CD4-positive, alpha-beta T cell treated with Interleukin-17A for 1 hour (primary cell): ENCODE measurements around the gene TYMP.

Experiments
- DNase-seq: peaks from one replicate; pipeline ENCODE4 v3.0.0-alpha.2; 2020

Gene TYMP

GRCh38 chr22:50562523-50563412 lies 33.0 kb upstream of the TYMP start, which contains the start of gene SYCE3:
Gene SYCE3, minus strand, starts transcription at chr22:50562919. Its CDS starts 6,514 bp downstream, at chr22:50556405.
- DNase-seq, result peak; percentile 97

GRCh38 chr22:50561401-50562358 lies 31.9 kb upstream of the TYMP start:
- peak; percentile 41 for DNase-seq

DNA sequence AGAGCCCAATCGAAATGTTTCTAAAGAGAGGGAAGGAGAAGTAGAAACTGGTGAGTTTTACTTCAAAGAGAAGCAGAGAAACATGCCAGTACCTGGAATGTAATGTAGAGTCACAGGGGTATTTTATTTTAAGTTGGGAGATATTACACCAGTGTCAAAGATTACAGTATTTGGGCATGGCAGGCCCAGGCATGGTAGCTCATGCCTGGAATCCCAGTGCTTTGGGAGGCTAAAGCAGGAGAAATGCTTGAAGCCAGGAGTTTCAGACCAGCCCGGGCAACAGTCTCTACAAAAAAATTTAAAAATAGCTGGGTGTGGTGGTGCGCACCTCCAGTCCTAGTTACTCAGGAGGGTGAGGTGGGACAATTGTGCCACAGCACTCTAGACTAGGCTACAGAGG lies 30.2 kb upstream of the TYMP start:
- DNase-seq, result no peak

DNA sequence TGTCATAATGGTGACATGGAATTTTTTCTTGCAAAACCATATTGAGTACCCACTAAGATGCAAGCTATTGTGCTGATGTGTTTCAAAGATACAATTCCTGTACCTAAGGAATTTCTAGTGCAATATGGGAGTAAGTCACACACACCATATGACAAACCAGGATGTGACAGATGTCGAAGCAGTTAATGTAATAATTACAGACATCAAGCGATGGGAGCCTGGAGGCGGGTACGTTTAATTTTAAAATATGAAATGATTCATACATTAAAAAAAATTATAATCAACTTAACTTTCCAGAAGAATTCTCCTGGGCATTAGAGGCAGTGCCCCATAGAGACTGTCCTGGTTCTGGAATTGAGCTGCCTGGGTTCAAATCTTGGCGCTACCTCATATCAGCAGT lies 26.9 kb upstream of the TYMP start:
- no peak for DNase-seq

GRCh38 chr22:50553310-50553709 lies 23.5 kb upstream of the TYMP start:
- DNase-seq, result no peak

- no peak for DNase-seq
Measured at GRCh38 chr22:50551160-50551752, 21.4 kb upstream of the TYMP start.

DNA sequence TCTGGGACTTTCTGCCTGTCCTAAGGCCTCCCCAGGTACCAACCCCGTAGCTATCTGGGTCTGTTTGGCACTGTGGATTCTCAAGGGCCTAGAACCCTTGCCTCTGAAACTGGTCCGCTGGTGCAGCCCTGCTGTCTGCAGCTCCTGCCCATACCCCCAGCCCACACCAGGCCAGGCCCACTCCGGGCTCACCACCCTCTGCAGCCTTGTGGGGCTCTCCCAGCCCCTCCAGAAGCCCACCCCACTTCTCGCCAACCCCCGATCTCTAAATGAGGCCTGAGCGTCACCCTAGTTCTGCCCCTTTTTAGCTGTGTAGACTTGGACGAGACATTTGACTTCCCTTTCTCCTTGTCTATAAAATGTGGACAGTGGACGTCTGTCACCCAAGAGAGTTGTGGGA lies 20.6 kb upstream of the TYMP start:
- DNase-seq, result no peak

GRCh38 chr22:50548921-50549790 lies 19.3 kb upstream of the TYMP start:
- DNase-seq, result no peak

- DNase-seq, result peak; percentile 61
Measured at GRCh38 chr22:50548040-50548920, 18.5 kb upstream of the TYMP start.

DNA sequence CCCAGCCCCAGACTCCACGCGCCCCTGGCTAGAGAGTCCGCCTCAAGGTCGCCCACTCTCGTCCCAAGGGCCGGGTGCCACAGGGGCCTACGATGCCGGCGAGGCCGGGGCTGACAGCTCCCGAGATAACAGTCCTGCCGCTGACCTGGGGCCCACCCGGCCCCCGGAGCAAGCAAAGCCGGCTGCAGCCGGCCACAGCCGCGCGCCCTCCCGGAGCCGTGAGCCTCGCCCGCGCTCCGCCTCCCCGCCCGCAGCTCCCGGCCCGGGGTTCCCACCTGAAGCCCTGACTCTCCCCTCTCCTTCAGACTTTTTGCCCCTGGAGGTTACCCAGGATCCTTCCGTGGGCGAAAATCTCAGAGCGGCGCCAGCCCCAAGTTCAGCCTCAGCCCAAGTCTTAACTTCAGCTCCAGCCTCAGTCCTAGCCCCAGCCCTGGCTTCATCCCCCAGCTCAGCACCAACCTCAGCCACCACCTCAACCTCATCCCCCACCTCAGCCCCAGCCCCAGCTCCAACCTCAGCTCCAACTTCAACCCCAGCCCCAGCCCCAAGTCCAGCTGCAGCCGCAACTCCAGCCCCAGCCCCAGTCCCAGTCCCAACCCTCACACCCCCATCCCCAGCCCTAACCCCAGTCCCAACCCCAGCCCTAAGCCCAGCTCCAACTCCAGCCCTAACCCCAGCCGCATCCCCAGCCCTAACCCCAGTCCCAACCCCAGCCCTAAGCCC lies 17.6 kb upstream of the TYMP start:
- DNase-seq, result no peak

DNA sequence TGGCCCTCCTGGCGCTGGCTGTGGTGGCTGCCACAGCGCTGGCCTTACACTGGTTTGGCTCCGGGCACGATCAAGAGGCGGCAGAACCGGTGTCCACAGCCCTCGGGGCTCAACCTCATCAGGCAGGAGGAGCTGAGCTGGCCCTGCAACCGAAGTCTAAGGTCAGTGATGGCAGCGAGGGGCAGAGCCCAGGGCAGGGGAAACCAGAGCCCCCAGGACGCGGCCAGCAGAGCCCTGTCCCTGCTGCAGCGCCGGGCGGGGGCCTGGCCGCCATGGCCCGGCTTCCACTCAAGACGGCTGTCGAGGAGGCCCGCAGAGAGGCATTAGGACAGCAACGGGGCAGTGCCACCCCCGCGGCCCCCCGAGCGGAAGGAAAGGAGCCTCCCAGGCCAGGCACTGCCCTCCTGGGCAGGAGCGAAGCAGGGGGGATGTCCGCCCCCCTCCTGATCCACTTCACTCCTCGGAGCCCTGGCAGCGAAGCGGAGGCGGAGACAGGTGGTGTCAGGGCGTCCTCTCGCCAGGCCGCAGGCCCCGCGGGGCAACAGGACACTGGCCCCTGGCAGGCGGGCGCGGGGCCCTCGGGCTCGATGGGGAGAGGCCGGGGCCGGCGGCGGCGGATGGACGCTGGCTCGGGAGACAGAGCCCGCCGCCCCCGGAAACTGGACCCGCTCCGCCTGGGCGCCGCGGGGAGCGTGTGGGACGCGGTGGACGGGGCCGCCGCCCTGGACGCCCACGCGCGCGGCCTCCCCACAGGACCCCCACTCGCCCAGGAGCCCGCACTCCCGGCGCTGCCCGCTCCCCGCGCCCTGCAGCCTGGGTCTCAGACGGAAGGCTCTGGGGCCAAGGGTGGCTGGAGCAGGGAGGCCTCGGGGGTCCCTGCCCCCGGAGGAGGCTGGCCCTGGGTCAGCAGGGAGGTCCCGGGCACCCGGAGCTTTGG lies 16.8 kb upstream of the TYMP start:
- no peak for DNase-seq

GRCh38 chr22:50545522-50546325 lies 15.9 kb upstream of the TYMP start, which contains the start of gene KLHDC7B:
Gene KLHDC7B, plus strand, starts transcription at chr22:50545899. Its CDS starts 345 bp downstream, at chr22:50546244.
- DNase-seq, result peak; percentile 44

DNA sequence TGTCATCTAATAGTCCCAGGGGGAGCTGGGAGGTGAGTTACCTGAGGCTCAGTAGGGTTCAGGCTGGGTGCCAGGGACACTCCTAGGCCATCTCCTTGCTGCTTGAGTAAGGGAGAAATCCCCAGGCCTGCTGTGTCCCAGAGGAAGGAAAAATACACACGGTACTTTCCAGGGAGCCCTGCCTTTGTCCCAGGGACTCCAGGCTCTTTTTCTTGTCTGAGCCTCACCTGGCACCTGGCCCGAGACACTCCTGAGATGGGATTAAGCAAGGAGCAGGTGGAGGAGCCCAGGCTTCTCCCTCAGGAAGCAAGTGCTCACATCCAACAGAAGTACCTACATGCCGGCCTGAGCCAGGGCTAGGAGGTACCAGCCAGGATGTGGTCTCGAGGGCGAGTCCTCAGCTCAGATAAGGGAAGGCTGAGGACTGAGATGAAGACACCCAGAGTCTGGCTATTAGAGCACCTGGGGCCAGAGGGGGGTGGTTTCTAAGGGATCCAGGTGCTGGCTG lies 15.0 kb upstream of the TYMP start:
- DNase-seq, result peak; percentile 55

DNA sequence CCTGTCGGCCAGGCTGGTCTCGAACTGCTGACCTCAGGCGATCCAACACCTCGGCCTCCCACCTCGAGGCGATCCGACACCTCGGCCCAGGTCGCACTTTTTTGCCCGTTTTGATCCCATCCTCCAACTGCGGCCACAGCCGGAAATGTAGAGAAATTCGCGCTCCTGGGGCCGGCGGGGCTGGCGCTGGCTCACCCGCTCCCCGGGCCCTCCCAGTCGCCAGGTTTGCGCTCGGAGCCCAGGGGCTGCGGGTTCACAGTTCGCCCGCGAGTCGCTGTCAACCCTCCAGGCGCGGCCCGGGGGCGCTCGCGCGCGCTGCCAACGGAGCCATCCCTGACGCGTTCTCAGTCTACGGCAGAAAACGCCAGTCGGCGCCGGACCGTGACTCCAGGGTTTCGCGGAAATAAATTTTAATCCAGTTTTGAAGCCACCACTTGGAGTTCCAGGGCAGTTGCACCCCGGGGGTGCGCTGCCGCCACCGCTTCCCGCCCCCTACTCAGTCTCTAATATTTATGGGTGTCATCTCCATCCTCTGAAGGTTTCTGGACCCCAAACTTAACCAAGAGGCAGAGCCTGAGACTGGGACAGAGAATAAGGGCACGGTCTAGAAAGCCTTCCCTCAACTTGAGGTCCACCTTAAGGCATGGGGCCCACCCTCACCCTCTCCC lies 14.4 kb upstream of the TYMP start:
- peak; percentile 87 for DNase-seq

DNA sequence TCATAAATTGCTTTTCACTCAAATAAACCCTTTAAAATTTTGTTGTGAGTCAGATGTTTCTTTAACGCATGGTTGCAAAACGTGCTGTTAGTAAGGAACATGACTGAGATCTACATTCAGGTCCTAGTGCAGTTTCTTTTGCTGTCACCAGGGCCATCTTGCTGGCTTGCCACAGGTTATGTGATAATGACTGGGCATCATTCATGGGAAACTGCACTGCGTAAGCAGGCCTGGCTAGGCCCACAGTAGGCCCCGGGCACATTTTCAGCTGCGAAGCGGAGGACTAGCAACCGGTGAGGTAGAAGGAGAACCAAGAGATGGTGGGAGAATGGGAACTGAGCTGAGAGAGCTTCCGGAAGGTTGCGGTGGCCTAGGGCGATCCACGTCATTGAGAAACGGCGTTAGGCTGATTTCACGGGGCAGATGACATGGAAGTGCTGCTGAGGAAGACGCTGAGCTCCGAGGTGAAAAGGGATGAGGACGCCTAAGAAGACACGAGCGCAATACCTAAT lies 12.7 kb upstream of the TYMP start:
- DNase-seq, result peak; percentile 32

- DNase-seq, result peak; percentile 50
Measured at GRCh38 chr22:50541667-50542026, 11.8 kb upstream of the TYMP start.

- DNase-seq, result no peak
Measured at GRCh38 chr22:50540381-50540780, 10.6 kb upstream of the TYMP start.
